ENCODE results near the gene DUS1L.
A peak's percentile ranks its signal among the peaks of the same experiment; 100 is the strongest.
"Not testable (repeated sequence)": the region's sequence is repeated elsewhere in the genome, so short reads cannot be mapped to it uniquely, and the experiment has no call there.

DUS1L gene

DNA sequence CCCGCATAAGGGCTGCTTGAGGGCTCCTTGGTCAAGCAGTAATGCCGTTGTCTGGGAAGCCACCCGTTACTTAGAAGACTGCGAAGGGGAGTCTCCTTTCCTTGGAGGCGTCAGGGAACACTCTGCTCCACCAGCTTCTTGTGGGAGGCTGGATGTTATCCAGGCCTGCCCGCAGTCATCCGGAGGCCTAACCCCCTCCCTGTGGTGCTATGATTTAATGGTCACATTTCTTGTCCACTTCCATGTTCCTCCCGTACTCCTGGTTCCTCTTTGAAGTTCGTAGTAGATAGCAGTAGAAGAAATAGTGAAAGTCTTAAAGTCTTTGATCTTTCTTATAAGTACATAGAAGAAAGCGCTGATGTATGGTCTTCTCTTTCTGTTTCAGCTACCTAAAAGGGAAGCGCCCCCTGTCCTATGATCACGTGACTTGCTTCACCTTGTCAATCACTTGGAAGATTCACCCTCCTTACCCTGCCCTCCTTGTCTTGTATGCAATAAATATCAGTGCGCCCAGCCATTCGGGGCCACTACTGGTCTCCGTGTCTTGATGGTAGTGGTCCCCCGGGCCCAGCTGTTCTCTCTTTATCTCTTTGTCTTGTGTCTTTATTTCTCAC is 26.7 kb downstream of the DUS1L start:
- not testable (repeated sequence) for DNase-seq

DNA sequence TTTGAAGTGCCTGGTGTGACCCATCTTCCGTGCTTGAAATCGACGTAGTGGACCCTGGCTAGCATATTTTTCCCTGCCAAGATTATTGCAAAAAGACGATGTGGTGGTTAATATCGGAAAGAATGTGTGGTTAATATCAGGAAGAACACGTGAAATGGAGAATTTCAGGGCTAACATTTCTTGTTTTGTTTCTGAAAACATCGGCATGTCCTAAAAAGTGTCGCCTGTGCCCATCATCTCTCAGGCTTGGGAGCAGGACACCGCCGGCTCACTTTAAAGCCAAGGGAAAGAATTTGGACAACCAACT is 27.8 kb downstream of the DUS1L start:
- no peak for DNase-seq

DNA sequence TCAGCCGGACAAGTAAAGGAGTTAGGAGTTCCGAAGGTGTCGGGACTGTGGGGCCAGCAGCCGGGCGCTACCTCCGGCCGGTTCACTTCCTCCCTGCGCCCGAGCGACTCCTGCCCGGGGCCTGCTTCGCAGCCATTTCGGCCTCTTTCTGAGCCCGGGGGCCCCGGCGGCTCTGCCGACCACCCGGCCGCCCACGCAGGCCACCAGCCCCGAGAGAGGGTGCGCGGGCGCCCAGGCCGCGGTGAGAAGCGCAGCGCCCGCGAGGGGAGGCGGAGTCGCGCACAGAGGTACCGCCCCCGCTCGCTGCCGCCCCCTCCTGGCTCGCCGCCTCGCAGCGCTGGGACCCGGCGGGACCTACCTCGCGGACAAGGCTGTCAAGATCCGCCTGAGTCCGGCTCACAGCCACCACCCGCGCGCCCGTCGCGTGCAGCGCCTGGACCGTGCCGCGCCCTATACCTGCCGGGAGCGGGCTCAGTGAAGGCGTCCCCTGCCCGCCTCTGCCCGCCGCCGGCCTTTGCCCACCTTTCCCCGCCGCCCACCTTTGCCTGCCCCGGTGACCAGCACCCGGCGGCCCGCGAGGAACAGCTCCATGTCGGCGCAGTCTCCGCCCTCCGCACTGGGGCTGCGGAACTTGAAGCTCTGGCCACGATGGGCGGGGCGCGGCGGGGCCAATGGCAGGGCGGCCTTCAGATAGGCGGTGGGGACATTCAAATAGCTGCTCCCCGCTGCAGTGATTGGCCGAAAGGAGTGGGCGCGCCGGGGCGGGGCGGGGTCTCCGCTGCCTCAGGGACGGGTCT is 28.3 kb downstream of the DUS1L start, which contains the start of gene DCXR:
Gene DCXR (minus strand): TSS at position 606 of the 797 bp plus-strand sequence. CDS start 15 bp downstream, at position 591.
- DNase-seq, result peak; percentile 88 to 89

DNA sequence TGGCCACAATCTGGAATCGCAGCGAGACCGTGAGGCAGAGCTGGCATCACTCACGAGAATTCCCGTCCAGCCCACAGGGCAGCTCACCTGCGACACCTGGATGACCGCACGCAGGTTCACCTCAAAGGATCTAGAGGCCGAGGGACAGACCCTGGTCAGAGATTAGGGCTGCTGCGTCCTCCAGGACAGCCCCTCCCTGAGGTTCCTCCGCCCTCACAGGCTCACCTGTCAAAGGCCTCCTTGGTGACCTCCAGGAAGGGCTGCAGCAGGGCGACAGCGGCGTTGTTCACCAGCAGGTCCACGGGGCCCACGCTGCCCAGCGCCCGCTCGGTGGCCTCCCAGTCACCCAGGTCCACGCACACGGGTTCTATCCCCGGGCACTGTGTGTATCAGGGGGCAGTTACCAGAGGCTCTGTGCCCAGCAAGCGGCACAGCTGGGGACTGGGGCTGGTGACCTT is 28.9 kb downstream of the DUS1L start:
- no peak for DNase-seq

DNA sequence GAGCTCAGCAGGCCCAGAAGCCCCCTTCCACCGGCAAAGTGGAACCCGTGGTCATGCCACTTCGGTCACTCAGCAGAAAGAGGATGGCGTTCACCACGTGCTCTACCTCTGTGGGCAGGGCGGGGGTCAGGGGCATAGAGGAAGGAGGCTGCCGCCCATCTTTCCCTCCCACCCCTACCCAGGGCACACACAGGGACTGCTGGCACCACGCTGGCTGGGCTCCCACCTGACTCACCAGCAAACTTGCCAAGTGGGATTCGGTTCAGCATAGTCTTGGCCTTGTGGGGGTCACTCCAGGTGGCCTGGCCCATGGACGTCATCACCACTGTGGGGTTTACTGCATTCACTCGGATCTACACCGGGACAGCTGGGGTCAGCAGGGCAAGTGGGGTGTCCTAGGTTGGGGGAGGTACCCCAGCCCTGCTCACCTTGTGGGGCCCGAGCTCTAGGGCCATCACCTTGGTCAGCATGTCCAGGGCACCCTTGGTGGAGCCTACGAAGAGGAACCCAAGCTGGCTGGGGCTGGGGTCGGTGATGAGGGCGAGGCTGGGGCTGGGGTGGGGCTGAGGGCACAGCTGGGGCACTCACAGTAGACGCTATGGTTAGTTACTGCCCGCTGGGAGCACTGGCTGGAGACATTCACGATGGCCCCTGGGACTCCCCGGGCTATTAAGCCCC is 29.5 kb downstream of the DUS1L start:
- DNase-seq, result no peak

DNA sequence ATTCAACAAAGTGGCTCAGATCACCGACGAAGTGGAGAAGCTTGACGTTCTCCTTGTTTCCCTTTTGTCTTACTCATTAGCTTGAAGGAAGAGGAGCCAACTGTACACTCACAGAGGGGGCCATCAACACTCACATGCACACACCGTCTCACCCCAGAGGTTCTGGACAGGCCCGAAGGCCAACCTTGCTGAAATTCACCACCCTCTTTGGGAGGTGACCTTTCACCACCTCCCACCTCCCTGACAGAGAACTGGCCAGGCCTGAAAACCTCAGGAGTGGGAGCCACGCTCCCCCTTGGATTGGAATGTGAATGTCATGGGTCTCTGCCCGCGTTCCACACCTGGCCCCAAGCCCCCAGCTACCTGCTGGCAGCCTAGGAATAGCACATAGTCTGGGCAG is 30.1 kb downstream of the DUS1L start:
- no peak for DNase-seq

DNA sequence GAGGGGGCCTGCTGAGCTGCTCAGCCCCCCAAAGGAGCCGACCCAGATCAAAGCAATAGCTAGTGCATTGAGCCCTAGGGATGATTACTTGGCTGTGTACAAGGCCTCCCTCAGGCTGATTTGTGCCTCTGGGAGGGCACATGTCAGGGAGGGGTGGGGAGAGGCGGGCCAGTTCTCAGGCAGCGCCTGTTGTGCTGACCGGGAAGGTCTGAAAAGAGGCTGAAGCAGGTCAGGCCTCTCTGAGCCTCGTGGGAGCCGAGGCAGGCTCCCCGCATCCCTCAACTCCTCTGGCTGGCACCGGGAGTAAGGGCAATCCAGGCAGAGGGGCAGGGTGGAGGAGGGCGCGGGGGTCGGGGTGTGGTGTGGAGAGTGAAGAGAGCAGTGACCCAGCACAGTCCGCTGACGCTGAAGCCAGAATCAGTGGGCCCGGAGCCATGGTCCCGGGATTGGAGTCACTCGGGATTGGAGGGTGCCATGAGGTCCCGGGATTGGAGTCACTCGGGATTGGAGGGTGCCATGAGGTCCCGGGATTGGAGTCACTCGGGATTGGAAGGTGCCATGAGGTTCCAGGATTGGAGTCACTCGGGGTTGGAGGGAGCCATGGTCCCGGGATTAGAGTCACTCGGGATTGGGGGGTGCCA is 31.1 kb downstream of the DUS1L start:
- DNase-seq, result no peak

DNA sequence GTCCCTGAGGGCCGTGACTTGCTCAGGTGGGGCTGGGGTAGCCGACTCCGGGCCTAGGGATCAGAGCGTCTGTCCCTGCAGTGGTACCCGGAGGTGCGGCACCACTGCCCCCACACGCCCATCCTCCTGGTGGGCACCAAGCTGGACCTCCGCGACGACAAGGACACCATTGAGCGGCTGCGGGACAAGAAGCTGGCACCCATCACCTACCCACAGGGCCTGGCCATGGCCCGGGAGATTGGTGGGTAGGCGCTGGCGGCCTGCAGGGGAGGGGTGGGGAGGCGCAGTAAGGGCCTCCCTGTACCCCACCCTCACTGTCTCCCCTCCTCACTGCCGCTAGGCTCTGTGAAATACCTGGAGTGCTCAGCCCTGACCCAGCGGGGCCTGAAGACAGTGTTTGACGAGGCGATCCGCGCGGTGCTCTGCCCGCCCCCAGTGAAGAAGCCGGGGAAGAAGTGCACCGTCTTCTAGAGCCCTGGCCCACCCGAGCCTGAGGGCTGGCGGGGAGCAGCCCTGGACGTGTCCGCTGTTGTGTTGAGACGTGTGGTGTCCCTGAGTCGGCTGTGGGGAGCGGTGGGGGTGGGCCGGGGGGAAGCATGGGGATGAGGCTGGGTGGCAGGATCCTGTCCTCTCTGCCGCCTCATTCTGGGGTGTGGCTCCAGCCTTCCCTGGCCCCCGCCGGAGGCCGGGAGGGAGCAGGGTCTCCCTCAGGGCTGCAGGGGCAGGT is 32.1 kb downstream of the DUS1L start:
- no peak for DNase-seq

DNA sequence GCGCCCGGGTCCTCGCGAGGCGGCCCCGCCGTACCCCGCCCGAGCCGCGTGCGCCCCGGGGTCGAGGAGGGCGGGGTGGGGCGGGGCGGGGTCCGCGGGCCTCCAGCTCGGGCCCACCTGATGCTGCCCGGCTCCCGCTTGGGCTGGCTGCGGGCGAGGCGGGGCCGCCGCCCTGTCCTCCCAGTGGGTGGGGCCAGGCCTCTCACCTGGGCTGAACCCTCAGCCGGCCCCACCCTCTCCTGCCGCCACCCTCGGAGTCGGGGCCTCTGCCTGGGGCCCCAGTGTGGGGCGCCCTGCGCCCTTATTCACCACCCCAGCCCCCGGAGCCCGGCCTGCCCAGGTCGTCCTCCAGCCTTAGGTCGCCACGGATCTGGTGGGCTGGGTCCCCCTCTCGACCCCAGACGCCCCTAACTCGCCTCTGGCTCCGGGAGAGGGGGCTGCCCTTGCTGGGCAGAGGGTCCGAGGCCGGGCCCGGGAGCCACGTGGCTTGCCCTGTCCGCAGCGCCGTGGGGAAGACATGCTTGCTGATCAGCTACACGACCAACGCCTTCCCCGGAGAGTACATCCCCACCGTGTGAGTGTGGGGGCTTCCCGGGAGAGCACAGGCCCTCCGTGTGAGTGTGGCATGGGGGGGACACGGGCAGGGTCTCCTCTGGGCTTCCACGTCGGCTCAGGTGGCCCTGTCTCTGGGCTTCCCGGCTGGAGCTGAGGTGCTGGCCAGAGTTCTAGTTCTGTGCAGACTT is 33.5 kb downstream of the DUS1L start:
- no peak for DNase-seq

DNA sequence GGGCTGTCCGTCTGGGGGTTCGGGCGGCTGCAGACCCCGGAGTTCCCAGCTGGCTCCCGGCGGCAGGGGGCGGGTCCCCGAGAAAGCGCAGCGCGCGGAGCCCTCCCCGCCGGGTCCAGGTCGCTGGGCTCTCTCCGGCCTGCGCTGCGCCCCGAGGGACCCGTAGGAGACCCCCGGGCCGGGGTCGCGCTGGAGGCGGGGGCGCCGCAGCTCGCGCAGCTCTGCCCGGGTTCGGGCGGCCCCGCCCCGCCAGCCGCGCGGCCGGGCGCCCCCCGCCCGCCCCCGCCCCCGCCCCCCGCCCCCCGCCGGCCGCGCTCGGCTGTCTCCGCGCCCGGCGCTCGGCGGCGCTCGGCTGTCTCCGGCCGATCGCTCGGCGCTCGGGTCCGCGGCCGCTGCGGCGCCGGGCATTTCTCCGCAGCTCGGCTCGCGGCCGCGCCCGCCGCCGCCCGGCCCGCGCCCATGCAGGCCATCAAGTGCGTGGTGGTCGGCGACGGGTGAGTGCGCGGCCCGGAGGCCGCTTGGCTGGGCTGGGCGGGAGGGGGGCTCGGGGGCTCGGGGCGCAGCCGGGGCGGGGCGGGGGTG is 34.2 kb downstream of the DUS1L start, which contains the start of gene RAC3:
Gene RAC3 (plus strand): TSS at position 376 of the 582 bp plus-strand sequence. CDS start 84 bp downstream, at position 460.
- no peak for DNase-seq

DNA sequence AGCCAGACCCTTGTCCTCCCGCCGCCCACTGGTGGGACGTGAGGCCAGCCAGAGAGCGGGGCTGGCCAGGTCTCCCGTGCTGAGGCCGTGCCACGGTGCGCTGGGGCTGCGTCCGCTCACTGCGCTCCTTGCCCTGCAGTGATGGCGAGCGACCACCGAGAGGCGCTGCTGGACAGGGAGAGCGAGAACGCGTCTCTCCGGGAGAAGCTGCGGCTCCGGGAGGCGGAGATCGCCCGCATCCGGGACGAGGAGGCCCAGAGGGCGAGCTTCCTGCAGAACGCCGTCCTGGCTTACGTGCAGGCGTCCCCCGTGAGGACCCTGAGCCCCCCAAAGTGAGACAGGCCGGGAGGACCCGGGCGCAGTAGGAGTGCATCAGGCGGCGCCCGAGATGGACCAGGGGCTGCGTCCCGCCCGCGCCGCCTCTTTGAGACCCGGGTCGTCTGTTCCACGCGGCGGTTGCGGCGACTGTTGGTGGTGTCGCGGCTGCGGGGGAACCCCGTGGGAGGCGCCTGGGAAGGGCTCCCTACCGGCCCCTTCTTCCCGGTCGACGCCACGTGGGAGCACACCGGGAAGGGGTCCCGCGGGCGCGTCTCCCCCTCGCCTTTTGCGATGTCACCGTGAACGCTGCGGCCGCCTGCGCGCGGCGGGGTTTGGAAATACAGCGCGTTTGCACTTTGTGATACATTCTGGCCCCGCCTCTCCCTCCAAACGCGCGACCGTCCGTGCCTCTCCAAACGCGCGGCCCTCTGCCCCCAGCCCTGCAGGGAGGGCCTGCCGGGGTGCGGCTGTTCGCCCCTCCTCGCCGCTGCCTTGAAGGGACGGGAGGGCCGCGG is 34.9 kb downstream of the DUS1L start:
- DNase-seq, result peak; percentile 78

DNA sequence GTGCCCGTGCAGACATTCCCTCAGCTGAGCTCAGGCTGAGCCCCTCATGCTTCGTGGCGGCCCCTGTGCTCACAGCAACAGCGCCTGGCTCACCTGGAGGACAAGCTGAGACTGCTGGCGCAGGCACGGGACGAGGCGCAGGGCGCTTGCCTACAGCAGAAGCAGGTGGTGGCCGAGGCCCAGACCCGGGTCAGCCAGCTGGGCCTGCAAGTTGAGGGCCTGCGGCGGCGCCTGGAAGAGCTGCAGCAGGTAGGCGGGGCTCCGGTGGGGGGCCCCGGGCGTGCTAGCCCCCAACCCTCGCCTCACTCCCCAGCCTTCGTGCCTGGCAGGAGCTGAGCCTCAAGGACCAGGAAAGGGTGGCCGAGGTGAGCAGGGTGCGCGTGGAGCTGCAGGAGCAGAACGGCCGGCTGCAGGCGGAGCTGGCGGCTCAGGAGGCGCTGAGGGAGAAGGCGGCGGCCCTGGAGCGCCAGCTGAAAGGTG is 35.6 kb downstream of the DUS1L start:
- no peak for DNase-seq

DNA sequence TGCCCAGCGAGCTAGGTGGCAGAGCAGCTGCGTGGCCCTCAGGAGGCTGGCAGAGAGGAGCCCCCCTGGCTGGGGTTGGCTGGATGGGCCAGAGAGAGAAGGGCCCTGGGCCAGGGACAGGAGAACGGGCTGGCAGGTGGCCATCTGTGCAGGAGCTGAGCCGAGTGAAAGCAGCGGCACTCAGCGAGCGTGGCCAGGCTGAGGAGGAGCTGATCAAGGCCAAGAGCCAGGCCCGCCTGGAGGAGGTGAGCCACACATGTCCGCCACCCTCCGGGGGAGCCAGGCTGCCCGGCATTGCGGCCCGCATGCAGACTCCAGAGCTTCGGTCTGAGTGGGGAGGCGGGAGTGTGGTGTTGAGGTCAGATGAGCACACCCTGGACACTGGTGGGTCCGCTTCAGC is 36.2 kb downstream of the DUS1L start:
- no peak for DNase-seq

DNA sequence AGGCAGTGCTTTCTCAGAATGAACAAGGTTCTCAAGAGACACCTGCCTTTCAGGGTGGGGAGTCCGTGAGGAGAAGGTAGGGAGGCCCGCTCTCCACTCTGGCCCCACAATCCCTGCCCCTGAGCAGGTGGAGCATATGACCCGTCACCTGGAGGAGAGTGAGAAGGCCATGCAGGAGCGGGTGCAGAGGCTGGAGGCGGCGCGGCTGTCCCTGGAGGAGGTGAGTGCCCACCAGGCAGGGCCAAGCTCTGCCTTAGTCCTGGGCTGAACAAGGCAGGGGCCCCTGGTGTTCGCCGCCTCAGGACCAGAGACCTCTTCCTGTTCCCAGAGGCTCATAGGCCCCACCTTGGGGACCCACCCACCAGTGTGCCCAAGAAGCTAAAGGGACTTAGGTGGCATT is 36.6 kb downstream of the DUS1L start:
- no peak for DNase-seq

DNA sequence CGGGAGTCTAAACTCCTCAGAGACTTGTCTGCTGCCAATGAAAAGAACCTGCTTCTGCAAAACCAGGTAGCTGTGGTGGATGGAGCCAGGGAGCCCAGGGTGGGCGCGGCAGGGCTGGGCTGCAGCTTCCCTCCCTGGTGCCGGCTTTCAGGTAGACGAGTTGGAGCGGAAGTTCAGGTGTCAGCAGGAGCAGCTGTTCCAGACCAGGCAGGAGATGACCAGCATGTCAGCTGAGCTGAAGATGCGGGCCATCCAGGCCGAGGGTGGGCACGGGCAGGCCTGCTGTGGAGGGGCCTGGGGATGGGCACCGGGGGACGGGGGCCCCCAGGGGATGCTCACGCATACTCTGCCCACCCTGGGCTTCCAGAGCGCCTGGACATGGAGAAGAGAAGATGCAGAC is 37.4 kb downstream of the DUS1L start:
- no peak for DNase-seq

DNA sequence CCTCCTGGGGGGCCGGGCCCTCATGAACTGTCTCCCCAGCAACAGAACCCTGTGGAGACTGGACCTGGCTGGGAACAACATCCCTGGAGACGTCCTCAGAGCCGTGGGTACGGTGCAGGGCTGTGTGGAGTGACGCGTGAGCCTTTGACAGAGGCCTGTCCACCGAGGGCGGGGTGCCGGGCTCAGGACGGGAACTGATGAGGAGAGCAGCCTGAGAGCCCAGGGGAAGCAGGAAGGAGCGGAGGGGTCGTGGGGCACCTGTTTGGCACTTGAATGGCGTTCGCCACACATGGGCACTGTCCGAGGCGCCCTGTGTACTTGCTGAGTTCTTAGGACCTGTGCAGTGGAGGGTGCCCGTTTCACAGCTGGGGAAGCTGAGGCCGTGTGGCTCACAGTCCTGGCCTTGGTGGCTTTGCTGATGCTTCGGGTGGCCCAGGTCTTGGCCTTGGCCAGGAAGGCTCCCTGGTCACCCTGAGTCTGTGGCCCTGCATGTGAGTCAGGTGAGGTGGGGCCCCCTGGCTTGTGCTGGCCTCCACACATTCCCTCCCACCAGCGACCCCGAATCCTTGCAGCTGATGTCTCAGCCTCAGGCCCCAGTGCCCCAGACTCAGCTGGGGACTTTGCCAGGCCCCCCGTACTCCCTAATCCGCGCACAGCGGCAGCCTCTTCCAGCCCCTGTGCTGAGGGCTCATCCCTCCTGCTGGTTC is 40.0 kb downstream of the DUS1L start:
- no peak for DNase-seq

DNA sequence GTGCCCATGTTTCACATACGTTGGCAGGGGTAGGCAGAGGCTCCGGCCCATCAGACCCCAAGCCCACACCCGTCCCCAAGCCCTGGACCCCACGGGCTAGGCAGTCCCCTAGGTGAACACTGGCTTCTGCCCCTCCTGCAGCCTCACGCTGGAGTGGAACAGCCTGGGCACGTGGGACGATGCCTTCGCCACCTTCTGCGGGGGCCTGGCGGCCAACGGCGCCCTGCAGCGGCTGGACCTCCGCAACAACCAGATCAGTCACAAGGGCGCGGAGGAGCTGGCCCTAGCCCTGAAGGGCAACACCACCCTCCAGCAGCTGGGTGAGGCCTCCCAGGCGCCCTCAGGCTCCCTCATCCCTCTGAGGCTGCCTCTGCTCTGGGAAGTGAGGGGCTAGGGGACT is 40.7 kb downstream of the DUS1L start:
- no peak for DNase-seq

DNA sequence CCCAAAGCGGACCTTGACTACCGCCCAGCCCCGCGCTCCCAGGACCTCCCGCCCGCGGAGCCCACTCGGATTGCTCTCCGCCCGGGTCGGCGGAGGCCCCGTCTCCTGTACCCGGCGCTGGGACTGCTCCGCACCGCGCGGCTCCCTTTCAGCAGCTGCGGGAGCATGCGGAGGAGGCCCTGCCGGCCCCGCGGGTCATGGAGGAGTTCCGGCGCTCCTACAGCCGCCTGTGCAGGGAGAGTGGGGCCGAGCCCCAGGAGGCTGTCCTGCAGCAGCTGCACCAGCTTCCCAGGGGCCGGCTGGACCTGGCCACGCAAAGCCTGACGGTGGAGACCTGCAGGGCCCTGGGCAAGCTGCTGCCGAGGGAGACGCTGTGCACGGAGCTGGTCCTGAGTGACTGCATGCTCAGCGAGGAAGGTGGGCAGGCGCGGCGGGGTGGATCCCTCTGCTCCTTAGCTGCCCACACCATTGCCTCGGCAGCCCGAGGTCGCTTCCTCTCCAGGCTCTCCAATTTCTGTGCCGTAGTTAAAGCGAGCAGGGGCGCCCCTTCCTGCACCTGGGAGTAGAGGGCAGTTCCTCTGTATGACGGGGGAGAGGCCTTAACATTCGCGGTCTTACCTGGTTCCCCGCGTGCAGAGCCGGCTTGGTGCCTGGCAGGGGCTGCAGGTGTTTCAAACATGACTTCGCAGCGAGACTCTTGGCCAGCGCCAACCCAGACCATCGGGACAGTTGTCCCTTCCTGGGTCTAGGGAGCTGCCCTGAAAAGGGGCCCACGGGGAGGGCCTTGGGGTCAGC is 42.0 kb downstream of the DUS1L start:
- no peak for DNase-seq

DNA sequence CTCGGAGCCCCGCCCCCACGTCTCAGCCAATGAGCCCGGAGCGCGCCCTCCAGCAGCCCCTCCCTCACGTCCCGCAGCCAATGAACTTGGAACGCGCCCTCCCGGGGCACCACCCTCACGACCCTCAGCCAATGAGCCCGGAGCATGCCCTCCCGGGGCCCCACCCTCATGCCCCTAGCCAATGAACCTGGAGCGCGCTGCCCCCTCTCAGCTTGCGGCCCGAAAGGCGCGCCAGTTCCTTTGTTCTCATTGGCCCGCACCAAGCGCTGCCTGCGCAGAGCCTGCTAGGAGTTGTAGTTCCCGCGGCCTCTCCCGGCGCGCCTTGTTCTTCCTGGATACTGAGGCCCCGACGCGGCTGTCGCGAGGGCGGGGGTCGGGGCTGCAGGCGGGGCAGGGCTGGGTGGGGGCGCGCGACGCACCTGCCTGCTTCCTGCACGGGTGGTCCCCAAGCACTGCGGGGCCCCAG is 42.6 kb downstream of the DUS1L start, which contains the start of gene LRRC45:
Gene LRRC45 (plus strand): TSS at position 325 of the 466 bp plus-strand sequence. CDS start 339 bp downstream, outside the sequence.
- peak; percentile 99 to 100 for DNase-seq

All from activated CD4-positive, alpha-beta T cell treated with anti-CD3 and anti-CD28 coated beads, Interleukin-2, amount 50 U/mL, for 4 hours (primary cell).